DMS153 treated with DMSO at 0.1 percent for 48 hours (cell line): ENCODE measurements around the gene RIMS1.
"Not testable (repeated sequence)": the region's sequence is repeated elsewhere in the genome, so short reads cannot be mapped to it uniquely, and the experiment has no call there.

ENCODE experiments used
- DNase-seq: peaks from one replicate; lab custom pipeline; 2025; ENCODE audit not compliant: unreplicated experiment; lab: John Stamatoyannopoulos, UW

Gene RIMS1

DNA sequence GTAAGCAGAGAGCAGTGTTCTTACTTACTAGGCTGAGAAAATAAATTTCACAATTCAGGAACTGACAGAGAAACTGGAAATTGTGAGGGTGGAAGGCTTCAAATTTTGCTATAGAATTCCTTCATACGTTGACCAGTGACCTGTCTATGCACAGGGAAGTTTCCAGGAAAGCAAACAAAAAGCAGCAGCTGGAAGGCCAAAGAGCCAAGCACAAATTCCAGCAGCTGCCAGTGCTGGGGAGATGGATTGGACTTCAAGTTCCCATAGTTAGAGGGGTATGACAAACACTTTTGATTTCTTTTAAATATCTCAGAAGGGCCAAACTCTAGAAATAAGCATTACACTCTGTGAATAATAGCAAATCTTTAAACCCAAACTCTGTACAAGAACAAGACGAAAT is 436.4 kb downstream of the RIMS1 start:
- no peak for DNase-seq

GRCh38 chr6:72324591-72324990 is 438.2 kb downstream of the RIMS1 start:
- DNase-seq, result no peak

GRCh38 chr6:72328775-72329174 is 442.4 kb downstream of the RIMS1 start:
- DNase-seq, result no peak

- not testable (repeated sequence) for DNase-seq
Observed at GRCh38 chr6:72335203-72335602, 448.9 kb downstream of the RIMS1 start.

DNA sequence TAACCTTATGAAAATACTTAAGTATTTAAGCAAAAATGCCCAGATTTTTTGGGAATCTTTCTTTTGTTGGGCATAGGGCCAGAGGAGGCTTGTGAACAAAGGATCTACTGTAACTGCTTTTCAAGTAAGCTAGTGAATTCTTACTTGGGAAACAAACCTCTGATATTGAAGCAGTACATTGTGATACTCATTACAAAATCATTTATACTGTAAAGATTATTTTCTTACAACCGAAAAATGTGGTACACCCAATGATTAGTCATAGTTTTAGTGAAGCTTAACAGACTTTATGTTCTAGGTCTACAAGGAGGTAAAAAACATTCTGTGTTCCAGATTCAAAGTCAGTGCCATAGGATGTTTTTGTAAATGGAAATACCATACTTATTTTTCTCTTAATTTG is 462.6 kb downstream of the RIMS1 start:
- no peak for DNase-seq

DNA sequence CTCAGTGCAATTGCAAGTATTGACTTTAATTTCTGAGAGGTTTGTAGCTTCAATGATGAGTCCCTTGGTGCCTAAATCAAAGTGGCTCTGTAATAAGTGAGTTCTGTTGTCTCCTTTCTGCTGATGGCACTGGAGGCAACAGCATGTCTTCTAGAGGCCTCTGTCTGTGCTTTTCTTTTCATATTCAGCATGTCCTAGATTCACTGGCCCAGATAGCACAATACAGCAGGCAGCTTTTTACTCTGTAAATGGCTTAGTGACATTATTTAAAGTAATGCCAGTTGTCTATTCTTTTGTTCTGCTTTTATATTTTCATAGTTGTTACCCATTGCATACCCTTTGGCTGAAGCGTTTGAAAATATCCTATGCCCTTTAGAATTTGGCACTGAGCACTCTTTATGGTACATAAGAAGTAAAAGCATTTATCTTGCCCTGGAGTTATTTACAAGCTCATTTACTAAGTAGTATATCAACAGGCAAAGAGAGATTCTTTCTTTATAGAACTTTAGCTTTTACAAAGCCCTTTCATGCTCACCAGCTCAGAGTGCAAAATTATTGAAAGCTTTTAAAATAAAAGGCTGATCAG is 464.0 kb downstream of the RIMS1 start:
- no peak for DNase-seq

GRCh38 chr6:72363844-72364740 is 477.7 kb downstream of the RIMS1 start:
- no peak for DNase-seq

GRCh38 chr6:72365773-72366172 is 479.4 kb downstream of the RIMS1 start:
- DNase-seq, result no peak

GRCh38 chr6:72367439-72367838 is 481.1 kb downstream of the RIMS1 start:
- DNase-seq, result no peak

- DNase-seq, result no peak
Observed at GRCh38 chr6:72371473-72371872, 485.1 kb downstream of the RIMS1 start.

DNA sequence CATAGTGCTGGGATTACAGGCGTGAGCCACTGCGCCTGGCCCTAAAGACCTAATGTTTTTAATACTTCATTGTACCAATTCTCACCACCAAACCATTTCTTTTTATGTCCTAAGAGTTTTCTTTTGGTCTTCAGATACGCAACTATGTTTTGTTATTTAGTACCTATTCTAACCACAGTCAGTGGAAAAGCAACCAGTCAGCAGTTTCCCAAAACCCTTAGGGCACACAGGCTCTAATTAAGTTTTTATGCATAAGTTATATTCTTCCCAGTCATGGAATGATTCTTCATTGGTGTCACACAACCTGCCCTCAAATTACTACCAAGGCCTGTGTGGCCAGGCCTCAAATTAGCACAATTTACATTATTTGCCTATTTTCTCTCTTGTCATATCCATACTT is 487.8 kb downstream of the RIMS1 start:
- no peak for DNase-seq

DNA sequence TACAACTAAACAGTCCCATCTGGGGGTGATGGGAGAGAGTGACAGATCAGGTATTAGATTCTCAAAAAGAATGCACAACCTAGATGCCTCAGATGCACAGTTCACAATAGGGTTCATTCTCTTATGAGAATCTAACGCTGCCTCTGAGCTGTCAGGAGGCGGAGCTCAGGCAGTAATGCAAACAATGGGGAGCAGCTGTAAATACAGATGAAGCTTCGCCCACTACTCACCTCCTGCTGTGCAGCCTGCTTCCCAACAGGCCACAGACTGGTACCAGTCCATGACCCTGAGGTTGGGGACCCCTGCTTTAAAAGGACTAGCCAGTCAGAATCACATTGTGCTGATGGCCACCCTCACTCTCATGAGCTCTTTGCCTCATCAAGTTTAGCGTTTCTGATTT is 488.5 kb downstream of the RIMS1 start:
- DNase-seq, result no peak

- no peak for DNase-seq
Observed at GRCh38 chr6:72376736-72377135, 490.4 kb downstream of the RIMS1 start.

DNA sequence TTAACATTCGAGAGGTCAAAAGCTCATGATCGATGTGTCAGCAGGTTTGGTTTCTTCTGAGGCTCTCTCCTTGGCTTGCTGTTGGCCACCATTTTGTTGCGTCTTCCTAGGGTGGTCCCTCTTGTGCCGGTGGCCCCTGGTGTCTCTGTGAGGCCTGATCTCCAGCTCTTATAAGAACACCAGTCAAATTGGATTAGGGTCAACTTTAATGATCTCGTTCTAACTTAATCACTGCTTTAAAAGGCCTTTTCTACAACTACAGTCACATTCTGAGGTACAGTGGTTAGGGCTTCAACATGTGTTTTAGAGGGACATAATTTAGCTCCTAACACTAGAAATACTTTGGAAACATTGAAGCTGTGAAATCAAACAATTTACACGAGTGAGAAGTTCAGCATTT is 494.7 kb downstream of the RIMS1 start:
- DNase-seq, result no peak

DNA sequence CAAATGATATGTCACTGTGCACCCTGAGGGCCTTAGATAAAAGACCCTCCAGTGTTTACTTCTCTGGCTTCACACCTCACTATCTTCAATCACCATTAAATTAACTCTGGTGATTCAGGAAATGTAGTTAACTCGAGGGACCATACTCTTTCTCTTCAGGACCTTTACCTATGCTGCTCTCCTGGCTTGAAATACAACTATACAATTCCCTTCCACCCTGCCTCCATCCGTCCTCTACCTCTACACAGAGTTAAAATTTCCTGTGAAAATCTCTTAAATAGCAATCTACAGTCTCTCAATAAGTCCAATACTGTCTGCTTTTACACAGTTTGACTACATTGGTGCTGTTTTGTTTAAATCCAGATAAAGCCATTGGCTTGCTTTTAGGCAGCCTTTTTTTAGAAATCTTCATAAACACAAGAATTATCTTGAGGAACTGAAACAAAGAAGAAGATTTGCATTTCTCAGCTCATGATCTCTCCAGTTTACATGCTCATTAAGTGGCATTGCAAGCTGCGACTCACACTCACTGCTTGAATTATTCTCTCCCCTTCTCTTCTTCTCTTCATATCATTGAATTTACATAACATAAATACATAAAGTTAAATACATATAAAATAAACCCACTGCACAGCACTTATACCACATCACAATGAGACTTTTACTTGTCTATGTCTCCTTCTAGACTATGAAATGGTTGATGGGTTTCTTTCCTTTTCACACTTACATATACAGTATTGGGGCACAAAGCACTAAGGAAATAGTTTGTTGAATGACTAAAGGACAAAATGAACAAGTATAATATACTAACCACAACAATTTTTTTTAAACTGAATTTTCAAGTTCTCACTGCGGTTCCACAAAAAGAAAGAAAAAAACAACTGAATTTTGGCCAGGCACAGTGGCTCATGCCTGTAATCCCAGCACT is 496.5 kb downstream of the RIMS1 start:
- no peak for DNase-seq

- DNase-seq, result no peak
Observed at GRCh38 chr6:72386324-72386723, 500.0 kb downstream of the RIMS1 start.

DNA sequence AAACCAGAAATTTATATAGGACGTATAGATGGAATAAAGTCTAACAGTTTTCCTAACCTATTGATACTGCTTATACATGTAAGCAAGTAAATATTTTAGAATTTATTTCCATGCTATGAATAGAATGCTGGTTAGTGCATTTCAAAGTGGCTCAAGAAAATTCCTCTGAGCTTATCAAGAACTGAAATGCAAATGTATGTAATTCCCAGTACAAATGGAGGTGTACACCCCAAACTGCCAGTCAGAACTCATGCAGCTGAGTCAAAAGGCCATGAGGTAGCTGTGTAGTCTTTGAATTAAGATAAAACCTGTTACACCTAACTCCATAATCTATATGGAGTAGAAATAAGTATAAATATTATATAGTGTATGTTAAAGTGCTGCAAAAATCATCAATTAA is 503.3 kb downstream of the RIMS1 start:
- DNase-seq, result no peak

- no peak for DNase-seq
Observed at GRCh38 chr6:72390548-72390947, 504.2 kb downstream of the RIMS1 start.

- no peak for DNase-seq
Observed at GRCh38 chr6:72401865-72402264, 515.5 kb downstream of the RIMS1 start.

DNA sequence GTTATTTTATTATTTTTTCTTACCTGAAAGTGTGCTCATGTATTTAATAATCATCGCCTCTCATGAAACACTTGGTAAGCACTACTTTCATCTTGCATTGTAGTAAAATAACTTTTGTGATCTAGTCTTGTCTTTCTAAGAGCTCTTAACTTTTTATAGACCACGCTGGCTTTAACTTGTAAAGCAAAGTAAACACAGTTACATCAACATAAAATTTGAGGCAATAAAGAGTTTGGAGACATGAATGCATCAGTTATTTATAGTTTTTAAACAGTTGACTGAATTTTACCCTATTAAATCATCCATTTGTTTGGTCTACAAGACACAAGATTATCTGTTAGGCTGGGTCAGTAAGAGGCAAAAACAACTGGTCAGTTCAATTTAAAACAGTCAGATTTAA is 517.1 kb downstream of the RIMS1 start:
- DNase-seq, result no peak

GRCh38 chr6:72406517-72406916 is 520.2 kb downstream of the RIMS1 start:
- DNase-seq, result no peak

GRCh38 chr6:72410769-72411168 is 524.4 kb downstream of the RIMS1 start:
- no peak for DNase-seq
